Middle frontal gyrus (tissue), 1 donor: Measurements from ENCODE around the gene ANAPC10.

Experiments used
- DNase-seq: peaks from one replicate; pipeline ENCODE4 v3.0.0-alpha.2; 2015; ENCODE audit warnings: low spot score; ENCODE audit errors: extremely low spot score

ANAPC10 gene

GRCh38 chr4:145071560-145071959 is 26.4 kb downstream of the ANAPC10 start:
- DNase-seq = no peak

- no peak for DNase-seq
Measured at GRCh38 chr4:145069361-145069760, 28.6 kb downstream of the ANAPC10 start.

GRCh38 chr4:145066063-145066501 is 31.9 kb downstream of the ANAPC10 start:
- no peak for DNase-seq

GRCh38 chr4:145061318-145061920 is 36.6 kb downstream of the ANAPC10 start:
- DNase-seq = no peak

GRCh38 chr4:145058256-145058655 is 39.7 kb downstream of the ANAPC10 start:
- no peak for DNase-seq

GRCh38 chr4:145056325-145057130 is 41.5 kb downstream of the ANAPC10 start:
- no peak for DNase-seq

GRCh38 chr4:145055533-145056257 is 42.3 kb downstream of the ANAPC10 start:
- no peak for DNase-seq

GRCh38 chr4:145049241-145049640 is 48.8 kb downstream of the ANAPC10 start:
- DNase-seq = no peak

GRCh38 chr4:145048817-145049216 is 49.2 kb downstream of the ANAPC10 start:
- DNase-seq = no peak

- DNase-seq = no peak
Measured at GRCh38 chr4:145047151-145047550, 50.8 kb downstream of the ANAPC10 start.

- no peak for DNase-seq
Measured at GRCh38 chr4:145045180-145045579, 52.8 kb downstream of the ANAPC10 start.

GRCh38 chr4:145044341-145044740 is 53.7 kb downstream of the ANAPC10 start:
- no peak for DNase-seq

- no peak for DNase-seq
Measured at GRCh38 chr4:145043306-145043705, 54.7 kb downstream of the ANAPC10 start.

- DNase-seq = no peak
Measured at GRCh38 chr4:145042601-145043285, 55.3 kb downstream of the ANAPC10 start.

GRCh38 chr4:145041378-145041777 is 56.6 kb downstream of the ANAPC10 start:
- DNase-seq = no peak

GRCh38 chr4:145035494-145036136 is 62.4 kb downstream of the ANAPC10 start:
- no peak for DNase-seq

GRCh38 chr4:145034727-145035211 is 63.2 kb downstream of the ANAPC10 start:
- DNase-seq = no peak

GRCh38 chr4:145019346-145019745 is 78.7 kb downstream of the ANAPC10 start:
- no peak for DNase-seq

GRCh38 chr4:145014365-145014764 is 83.6 kb downstream of the ANAPC10 start:
- no peak for DNase-seq

- DNase-seq = no peak
Measured at GRCh38 chr4:145012841-145013240, 85.2 kb downstream of the ANAPC10 start.

- DNase-seq = no peak
Measured at GRCh38 chr4:145011636-145012035, 86.4 kb downstream of the ANAPC10 start.
